A549 (cell line): ENCODE results near the gene NEDD4L. TPM values are rescaled to one million over a fixed set of nuclear protein-coding genes. Genes with fewer than 3 reads are reported as not detected.

Experiments used
- ATAC-seq, 2 experiments: fragments of 200-7000 bp in 1 of 2; fragments of >200 bp in 1 of 2; cut with Nextera tagmentation in 1 of 2; cut with Tn5 transposase in 1 of 2; 3 replicates each; pipeline versions ENCODE4 v1.8.0 to v1.9.1; 2018 to 2020; ENCODE audit warnings: mild to moderate bottlenecking in 1 of 2, moderate library complexity in 1 of 2
- CTCF ChIA-PET: fragments of 300-600 bp; sonication (Branson Sonifier 250); formaldehyde crosslinking; extraction: SDS; loops from one replicate; lab custom pipeline; 2021; ENCODE audit warnings: antibody characterized with exemption, inconsistent platforms; lab: Yijun Ruan, JAX
- POLR2A ChIA-PET: fragments of 350-600 bp; formaldehyde crosslinking; extraction: SDS; loops from one replicate; lab custom pipeline; 2021; ENCODE audit warnings: antibody characterized with exemption, inconsistent platforms; lab: Yijun Ruan, JAX
- DNase-seq, 2 experiments: peaks; one replicate each; pipeline versions ENCODE4 v3.0.0 to v3.0.0-alpha.2; 2011 to 2016; ENCODE audit warnings: low read depth in 1 of 2, low spot score in 1 of 2
- FAIRE-seq: peaks from 2 replicates; lab custom pipeline; 2011; peaks lifted over from hg19 to GRCh38; lab: Jason Lieb, UNC
- H3K27ac ChIP-seq, 2 experiments: fragments of >200 bp; sonication (Bioruptor Twin); formaldehyde crosslinking; 3 replicates each; pipeline ENCODE4 v1.5.1; 2016 to 2017
- H3K4me1 ChIP-seq: fragments of >200 bp; sonication (Bioruptor Twin); formaldehyde crosslinking; 3 replicates; pipeline ENCODE4 v1.6.1; 2016
- H3K4me2 ChIP-seq: fragments of >200 bp; sonication (Bioruptor Twin); formaldehyde crosslinking; 3 replicates; pipeline ENCODE4 v1.6.1; 2016
- H3K4me3 ChIP-seq: fragments of >200 bp; sonication (Bioruptor Twin); formaldehyde crosslinking; 3 replicates; pipeline ENCODE4 v1.5.1; 2016
- H3K9me3 ChIP-seq: fragments of >200 bp; sonication (Bioruptor Twin); formaldehyde crosslinking; 3 replicates; pipeline ENCODE4 v1.6.1; 2016
- CEBPB ChIP-seq, 2 experiments: fragments of >200 bp in 1 of 2; sonication (Bioruptor Twin) in 1 of 2; formaldehyde crosslinking in 1 of 2; IDR thresholded peaks; 2 replicates each; pipeline ENCODE4 v1.6.1; 2012 to 2016
- EHF ChIP-seq: fragments of 250-450 bp; sonication (Bioruptor Pico); IDR thresholded peaks from 2 replicates; pipeline ENCODE4 v1.5.0; 2020; ENCODE audit warnings: mild to moderate bottlenecking
- EHMT2 ChIP-seq: fragments of 200-600 bp; sonication (generic); IDR thresholded peaks from 2 replicates; pipeline ENCODE4 v1.6.1; 2016; ENCODE audit warnings: antibody characterized with exemption, low read depth, mild to moderate bottlenecking, moderate library complexity
- ELK1 ChIP-seq: fragments of 150-350 bp; IDR thresholded peaks from 2 replicates; pipeline ENCODE4 v1.6.1; 2014; ENCODE audit warnings: low read depth, mild to moderate bottlenecking, low read length
- FOSB ChIP-seq: fragments of 250-450 bp; sonication (Bioruptor Pico); IDR thresholded peaks from 2 replicates; pipeline ENCODE4 v1.5.0; 2020; ENCODE audit warnings: mild to moderate bottlenecking, moderate library complexity
- FOSL2 ChIP-seq, 2 experiments: fragments of 450-650 bp in 1 of 2; fragments of >200 bp in 1 of 2; sonication (Bioruptor Twin) in 1 of 2; formaldehyde crosslinking; IDR thresholded peaks; 2 replicates each; pipeline versions ENCODE4 v1.5.0 to v1.6.1; 2016 to 2020; ENCODE audit warnings: mild to moderate bottlenecking in 1 of 2, moderate library complexity in 1 of 2
- GATA3 ChIP-seq: IDR thresholded peaks from 2 replicates; pipeline ENCODE4 v1.6.1; 2012; ENCODE audit warnings: borderline replicate concordance
- HDAC2 ChIP-seq: fragments of 200-600 bp; sonication (generic); IDR thresholded peaks from 2 replicates; pipeline ENCODE4 v1.6.1; 2016
- MAX ChIP-seq: IDR thresholded peaks from 2 replicates; pipeline ENCODE4 v1.6.1; 2012
- MAZ ChIP-seq: fragments of 150-350 bp; IDR thresholded peaks from 2 replicates; pipeline ENCODE4 v1.6.1; 2014; ENCODE audit warnings: antibody characterized with exemption, low read depth, low read length, borderline replicate concordance
- MYC ChIP-seq: IDR thresholded peaks from 2 replicates; pipeline ENCODE4 v1.6.1; 2012; ENCODE audit warnings: mild to moderate bottlenecking, inconsistent platforms, low read length, improper control_type of control experiment, borderline replicate concordance
- NR3C1 ChIP-seq: fragments of >200 bp; sonication (Bioruptor Twin); formaldehyde crosslinking; IDR thresholded peaks from 3 replicates; pipeline ENCODE4 v1.6.1; 2017
- RFX5 ChIP-seq: fragments of 450-650 bp; IDR thresholded peaks from 2 replicates; pipeline ENCODE4 v1.7.1; 2014; ENCODE audit warnings: antibody characterized with exemption, mild to moderate bottlenecking, moderate library complexity
- SREBF2 ChIP-seq: fragments of 450-650 bp; IDR thresholded peaks from 2 replicates; pipeline ENCODE4 v1.6.1; 2014; ENCODE audit warnings: mild to moderate bottlenecking, moderate library complexity
- ZFP36 ChIP-seq: fragments of 450-650 bp; IDR thresholded peaks from 2 replicates; pipeline ENCODE4 v1.6.1; 2014; ENCODE audit warnings: borderline replicate concordance; ENCODE audit not compliant: partially characterized antibody
- ZSCAN20 ChIP-seq: fragments of 250-450 bp; sonication (Bioruptor Pico); IDR thresholded peaks from 2 replicates; pipeline ENCODE4 v1.8.0; 2022; ENCODE audit warnings: mild to moderate bottlenecking, moderate library complexity
- WGBS: methylation state at CpG from one replicate; pipeline ENCODE4 v1.1.6; 2017; ENCODE audit errors: missing lambda C conversion rate; 5-methylcytosine and 5-hydroxymethylcytosine counted together
- polyA plus RNA-seq, 4 experiments: library from polyadenylated mRNA; depleted of rRNA in 3 of 4; stranded (reverse); fragments of >200 nt; fragmentation: RNase III in 1 of 4; extraction: RNeasy Plus Mini Kit Qiagen cat#74134 plus additional on column Dnase treatment in 1 of 4; gene quantifications; 2 replicates in 3 of 4; 3 replicates in 1 of 4; pipeline ENCODE4 v1.2.3, GENCODE V29; 2011 to 2017
- TF ChIP-seq, protein P1 (sequence below): IDR thresholded peaks from 2 replicates; pipeline ENCODE4 v1.6.1; 2012

NEDD4L gene
- polyA plus RNA-seq, 2 of the 4 experiments (the other 2 are of a cell fraction), result 18.0 to 36.5 TPM

DNA sequence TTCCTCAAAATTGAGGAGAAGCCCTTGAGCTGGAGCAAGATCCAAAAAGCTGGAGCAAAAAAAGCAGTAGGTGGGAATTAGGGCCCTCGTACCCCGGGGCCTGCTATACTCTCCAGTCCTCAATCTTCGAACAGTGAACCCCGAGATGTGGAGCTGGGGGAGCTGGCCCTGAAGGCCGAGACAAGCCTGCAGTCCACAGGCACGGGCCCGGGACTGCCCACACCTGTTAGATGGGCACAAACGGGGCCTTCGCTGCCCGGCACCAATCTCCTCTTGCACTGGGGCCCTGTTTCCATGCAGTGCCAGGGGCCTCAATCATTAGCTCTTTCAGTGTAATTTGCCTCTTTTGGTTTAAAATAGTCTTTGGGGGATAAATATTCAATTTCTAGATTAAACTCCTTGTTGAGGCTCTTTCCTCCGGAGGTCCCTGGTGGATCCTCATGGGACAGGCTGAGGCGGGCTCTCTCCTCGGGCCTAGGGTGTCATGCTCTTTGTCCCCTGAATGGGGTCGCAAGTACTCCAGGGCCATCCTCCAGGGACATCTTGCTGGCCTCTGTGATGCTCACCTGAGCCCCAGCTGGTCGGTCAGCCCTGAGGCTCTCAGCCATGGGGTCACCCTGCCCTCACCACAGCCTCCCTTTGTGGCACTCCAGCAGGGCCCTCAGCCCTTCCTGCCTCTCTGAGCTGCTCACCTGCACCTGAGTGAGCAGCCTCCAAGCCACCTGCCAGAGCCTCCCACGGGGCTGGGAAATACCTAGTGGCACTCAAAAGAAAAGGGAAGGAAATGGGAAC is 361.3 kb downstream of the NEDD4L start:
- CTCF ChIA-PET, result interaction anchor here (1.3 to 1.9 kb wide), 2 partner anchors 19 to 88 kb away, joined by 3 to 4 read pairs; no protein-coding TSS in a partner anchor
- no peak for TF ChIP-seq FOSB (CRISPR knock-in tag)
- TF ChIP-seq, protein P1, sequence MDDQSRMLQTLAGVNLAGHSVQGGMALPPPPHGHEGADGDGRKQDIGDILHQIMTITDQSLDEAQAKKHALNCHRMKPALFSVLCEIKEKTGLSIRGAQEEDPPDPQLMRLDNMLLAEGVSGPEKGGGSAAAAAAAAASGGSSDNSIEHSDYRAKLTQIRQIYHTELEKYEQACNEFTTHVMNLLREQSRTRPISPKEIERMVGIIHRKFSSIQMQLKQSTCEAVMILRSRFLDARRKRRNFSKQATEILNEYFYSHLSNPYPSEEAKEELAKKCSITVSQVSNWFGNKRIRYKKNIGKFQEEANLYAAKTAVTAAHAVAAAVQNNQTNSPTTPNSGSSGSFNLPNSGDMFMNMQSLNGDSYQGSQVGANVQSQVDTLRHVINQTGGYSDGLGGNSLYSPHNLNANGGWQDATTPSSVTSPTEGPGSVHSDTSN, result no peak
- no peak for TF ChIP-seq FOSL2 (IDR thresholded peaks at IDR 0.05)
- TF ChIP-seq FOSL2 (CRISPR knock-in tag; IDR thresholded peaks at IDR 0.05), result no peak
- TF ChIP-seq RFX5, result no peak
- no peak for TF ChIP-seq NR3C1
- no peak for TF ChIP-seq ELK1
- TF ChIP-seq ZFP36, result no peak
- TF ChIP-seq ZSCAN20 (CRISPR knock-in tag), result no peak
- TF ChIP-seq MAX, result no peak
- no peak for TF ChIP-seq HDAC2
- no peak for TF ChIP-seq MYC
- no peak for TF ChIP-seq EHMT2
- TF ChIP-seq MAZ, result no peak
- TF ChIP-seq SREBF2, result no peak
- TF ChIP-seq, all 56 proteins: peak for 0
- no peak overlapping the region for H3K4me2 ChIP-seq
- DNase-seq (no peak), FAIRE-seq (no peak), ATAC-seq (no peak)
- H3K27ac ChIP-seq, result peak overlapping the region; percentile 56 to 67; a peak in 4 of 6 replicates
- POLR2A ChIA-PET, result no interaction called here
- H3K9me3 ChIP-seq, result no peaks in the 10 kb centered on the region
- H3K4me3 ChIP-seq, result no peak overlapping the region
- peaks cover 45% of the 10 kb centered on the region for H3K4me1 ChIP-seq
- 95% methylated on average over 9 of the region's 16 CpGs for WGBS

DNA sequence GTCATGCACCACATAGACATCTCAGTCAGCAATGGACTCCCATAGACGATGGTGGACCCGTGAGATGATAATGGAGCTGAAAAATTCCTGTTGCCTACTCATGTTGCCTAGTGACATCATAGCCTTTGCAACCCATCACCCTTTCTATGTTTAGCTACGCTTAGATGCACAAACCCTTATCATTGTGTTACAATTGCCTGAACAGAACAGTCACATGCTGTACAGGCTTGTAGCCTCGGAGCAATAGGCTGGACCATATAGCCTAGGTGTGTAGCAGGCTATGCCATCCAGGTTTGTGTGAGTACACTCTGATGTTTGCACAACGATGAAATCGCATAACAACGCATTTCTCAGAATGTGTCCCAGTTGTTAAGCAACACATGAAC is 363.2 kb downstream of the NEDD4L start:
- POLR2A ChIA-PET, result no interaction called here
- FAIRE-seq, result no peak
- DNase-seq, result peak in 1 of 2 experiments; percentile 59
- 43% methylated on average over 7 of the region's 7 CpGs for WGBS
- Histone ChIP-seq H3K4me3 (no peak overlapping the region), H3K9me3 (no peaks in the 10 kb centered on the region), H3K27ac (peak overlapping the region; percentile 41 to 67), H3K4me1 (peaks cover 31% of the 10 kb centered on the region), H3K4me2 (peak overlapping the region; percentile 51)
- CTCF ChIA-PET, result interaction anchor here (0.9 to 2.2 kb wide), 2 partner anchors 15 to 20 kb away, joined by 4 to 5 read pairs; no protein-coding TSS in a partner anchor
- peak in 1 of 2 experiments; percentile 40; a peak in 3 of 6 replicates for ATAC-seq
- TF ChIP-seq, protein P1, result no peak
- TF ChIP-seq CEBPB (IDR thresholded peaks at IDR 0.05), result 0 out of 4 replicates have a peak, but pooled peaks of 1 of the 2 experiments have one; percentile 0

DNA sequence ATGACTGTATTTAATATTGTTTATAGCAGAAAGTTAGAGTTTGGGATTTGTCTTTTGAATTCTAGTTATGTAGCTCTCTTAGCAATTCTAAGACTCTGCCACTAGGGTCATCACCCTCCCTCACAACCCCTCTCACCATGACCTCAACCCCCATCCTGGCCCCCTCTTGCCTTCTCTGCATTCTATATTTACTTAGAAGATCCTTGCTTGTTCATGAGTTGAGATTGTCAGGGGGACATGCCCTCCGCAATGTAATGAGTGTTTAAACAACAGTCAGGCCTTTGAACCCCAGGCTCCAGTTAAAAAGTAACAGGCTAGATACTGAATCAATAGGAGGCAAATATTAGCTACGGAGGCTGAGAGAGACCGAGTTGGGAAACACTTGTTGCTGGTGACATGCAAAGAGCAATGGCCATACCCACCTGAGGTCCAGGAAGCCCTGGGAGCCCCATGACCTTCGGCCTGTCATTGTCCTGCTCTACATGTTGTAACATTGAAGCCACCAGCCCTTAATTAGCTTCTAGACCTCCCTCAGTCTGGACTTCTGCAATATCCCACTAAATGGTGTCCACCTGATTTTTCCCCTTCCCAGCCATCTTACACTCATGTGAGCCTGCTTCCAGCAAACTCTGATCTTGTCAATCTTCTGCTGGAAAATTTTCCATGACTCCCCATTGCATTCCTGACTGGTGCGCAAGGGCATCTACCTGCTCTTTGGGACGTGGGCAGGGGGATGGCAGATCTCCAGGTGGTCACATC is 363.8 kb downstream of the NEDD4L start:
- CTCF ChIA-PET, result interaction anchor here (0.9 to 2.2 kb wide), 4 partner anchors 12 to 356 kb away, joined by 3 to 5 read pairs (median 4); no protein-coding TSS in a partner anchor
- no peak for FAIRE-seq

More for the DNA sequence above, 363.8 kb downstream of the NEDD4L start:
- 44% methylated on average over 6 of the region's 6 CpGs for WGBS
- no peak overlapping the region for H3K4me3 ChIP-seq
- H3K9me3 ChIP-seq, result no peaks in the 10 kb centered on the region
- DNase-seq (peak in 1 of 2 experiments; percentile 66), ATAC-seq (peak; percentile 47 to 64; a peak in 4 of 6 replicates)
- POLR2A ChIA-PET, result no interaction called here
- H3K4me1 ChIP-seq, result peaks cover 30% of the 10 kb centered on the region
- TF ChIP-seq EHF (CRISPR knock-in tag), result no peak
- TF ChIP-seq GATA3, result 0 out of 2 replicates have a peak, but pooled peaks have one; percentile 22
- TF ChIP-seq CEBPB (IDR thresholded peaks at IDR 0.05), result 0 out of 4 replicates have a peak, but pooled peaks of 1 of the 2 experiments have one; percentile 3
- H3K27ac ChIP-seq, result peak overlapping the region; percentile 41 to 67
- H3K4me2 ChIP-seq, result peak overlapping the region; percentile 51
